Erythroblast (primary cell): Measurements from ENCODE around the gene SERTAD4.

Experiments
- GATA1 ChIP-seq: IDR thresholded peaks from 2 replicates; pipeline ENCODE4 v1.6.1; 2011; ENCODE audit warnings: low read depth, mild to moderate bottlenecking, control low read depth, low read length, moderate library complexity
- POLR2A ChIP-seq: IDR thresholded peaks from 2 replicates; pipeline ENCODE4 v1.6.1; 2011; ENCODE audit warnings: mild to moderate bottlenecking, low read length

DNA sequence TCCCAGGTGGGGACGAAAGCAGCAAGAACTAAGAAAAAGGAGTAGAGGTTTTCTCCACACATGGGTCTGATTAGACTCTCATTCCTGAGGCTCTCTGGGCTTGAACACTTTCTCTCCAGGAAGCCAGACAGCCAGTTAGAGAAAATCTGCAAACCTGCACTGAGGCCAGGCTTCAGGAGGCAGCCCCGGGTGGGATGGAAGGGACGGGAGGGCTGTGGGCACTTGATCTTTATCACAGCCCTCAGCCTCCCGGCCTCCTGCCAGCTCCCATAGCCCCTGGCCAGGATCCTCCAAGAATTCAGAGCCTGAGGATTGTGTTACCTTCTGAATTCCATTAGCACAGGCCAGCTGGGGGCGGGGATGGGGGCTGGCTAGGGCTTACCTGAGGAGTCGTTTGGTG is 40.1 kb downstream of the SERTAD4 start:
- TF ChIP-seq POLR2A, result no peak
- no peak for TF ChIP-seq GATA1
